Panc1 (cell line): ENCODE data around the gene ALG2.

Source experiments
- TF ChIP-seq, protein P1 (sequence below): fragments of 450-650 bp; IDR thresholded peaks from 2 replicates; pipeline ENCODE4 v1.5.1; 2017; ENCODE audit warnings: mild to moderate bottlenecking
- TF ChIP-seq, protein P2 (sequence below), 2 experiments: IDR thresholded peaks; 2 replicates each; pipeline ENCODE4 v1.6.1; 2011 to 2012; ENCODE audit warnings: low read depth in 2 of 2, control low read depth in 1 of 2, low read length in 1 of 2, mild to moderate bottlenecking in 1 of 2, moderate library complexity in 1 of 2; ENCODE audit not compliant: insufficient read depth in 1 of 2

DNA sequence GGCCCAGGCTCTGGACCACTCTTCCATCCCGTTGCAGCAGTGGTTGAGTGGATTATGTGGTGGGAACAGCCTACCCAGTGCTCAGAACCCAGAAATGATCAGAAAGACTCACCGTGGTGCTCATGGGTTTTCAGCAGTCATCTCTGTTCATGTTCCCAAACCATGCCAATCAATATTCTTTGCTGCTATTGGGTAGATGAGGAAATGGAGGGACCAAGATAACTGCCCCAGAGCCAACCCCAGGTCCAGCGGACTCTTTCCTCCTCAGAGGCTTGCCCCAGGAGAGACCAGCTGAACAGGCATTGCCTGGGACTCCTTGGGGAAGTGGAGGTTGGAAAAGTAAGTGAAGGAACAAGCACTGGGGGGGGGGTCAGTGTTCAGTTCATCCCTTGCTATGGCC, 38.1 kb downstream of the ALG2 start:
- TF ChIP-seq, protein P1, sequence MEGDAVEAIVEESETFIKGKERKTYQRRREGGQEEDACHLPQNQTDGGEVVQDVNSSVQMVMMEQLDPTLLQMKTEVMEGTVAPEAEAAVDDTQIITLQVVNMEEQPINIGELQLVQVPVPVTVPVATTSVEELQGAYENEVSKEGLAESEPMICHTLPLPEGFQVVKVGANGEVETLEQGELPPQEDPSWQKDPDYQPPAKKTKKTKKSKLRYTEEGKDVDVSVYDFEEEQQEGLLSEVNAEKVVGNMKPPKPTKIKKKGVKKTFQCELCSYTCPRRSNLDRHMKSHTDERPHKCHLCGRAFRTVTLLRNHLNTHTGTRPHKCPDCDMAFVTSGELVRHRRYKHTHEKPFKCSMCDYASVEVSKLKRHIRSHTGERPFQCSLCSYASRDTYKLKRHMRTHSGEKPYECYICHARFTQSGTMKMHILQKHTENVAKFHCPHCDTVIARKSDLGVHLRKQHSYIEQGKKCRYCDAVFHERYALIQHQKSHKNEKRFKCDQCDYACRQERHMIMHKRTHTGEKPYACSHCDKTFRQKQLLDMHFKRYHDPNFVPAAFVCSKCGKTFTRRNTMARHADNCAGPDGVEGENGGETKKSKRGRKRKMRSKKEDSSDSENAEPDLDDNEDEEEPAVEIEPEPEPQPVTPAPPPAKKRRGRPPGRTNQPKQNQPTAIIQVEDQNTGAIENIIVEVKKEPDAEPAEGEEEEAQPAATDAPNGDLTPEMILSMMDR = no peak
- TF ChIP-seq, protein P2, sequence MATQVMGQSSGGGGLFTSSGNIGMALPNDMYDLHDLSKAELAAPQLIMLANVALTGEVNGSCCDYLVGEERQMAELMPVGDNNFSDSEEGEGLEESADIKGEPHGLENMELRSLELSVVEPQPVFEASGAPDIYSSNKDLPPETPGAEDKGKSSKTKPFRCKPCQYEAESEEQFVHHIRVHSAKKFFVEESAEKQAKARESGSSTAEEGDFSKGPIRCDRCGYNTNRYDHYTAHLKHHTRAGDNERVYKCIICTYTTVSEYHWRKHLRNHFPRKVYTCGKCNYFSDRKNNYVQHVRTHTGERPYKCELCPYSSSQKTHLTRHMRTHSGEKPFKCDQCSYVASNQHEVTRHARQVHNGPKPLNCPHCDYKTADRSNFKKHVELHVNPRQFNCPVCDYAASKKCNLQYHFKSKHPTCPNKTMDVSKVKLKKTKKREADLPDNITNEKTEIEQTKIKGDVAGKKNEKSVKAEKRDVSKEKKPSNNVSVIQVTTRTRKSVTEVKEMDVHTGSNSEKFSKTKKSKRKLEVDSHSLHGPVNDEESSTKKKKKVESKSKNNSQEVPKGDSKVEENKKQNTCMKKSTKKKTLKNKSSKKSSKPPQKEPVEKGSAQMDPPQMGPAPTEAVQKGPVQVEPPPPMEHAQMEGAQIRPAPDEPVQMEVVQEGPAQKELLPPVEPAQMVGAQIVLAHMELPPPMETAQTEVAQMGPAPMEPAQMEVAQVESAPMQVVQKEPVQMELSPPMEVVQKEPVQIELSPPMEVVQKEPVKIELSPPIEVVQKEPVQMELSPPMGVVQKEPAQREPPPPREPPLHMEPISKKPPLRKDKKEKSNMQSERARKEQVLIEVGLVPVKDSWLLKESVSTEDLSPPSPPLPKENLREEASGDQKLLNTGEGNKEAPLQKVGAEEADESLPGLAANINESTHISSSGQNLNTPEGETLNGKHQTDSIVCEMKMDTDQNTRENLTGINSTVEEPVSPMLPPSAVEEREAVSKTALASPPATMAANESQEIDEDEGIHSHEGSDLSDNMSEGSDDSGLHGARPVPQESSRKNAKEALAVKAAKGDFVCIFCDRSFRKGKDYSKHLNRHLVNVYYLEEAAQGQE (IDR thresholded peaks at IDR 0.05; ENCODE audit: insufficient read depth in 1 of 2, low read depth in 2 of 2, low read length in 1 of 2) = no peak
